DMS79 treated with DMSO at 0.1 percent for 48 hours (cell line): ENCODE results near the gene LOC101059915.
A peak's percentile ranks its signal among the peaks of the same experiment; 100 is the strongest.

Experiments
- DNase-seq: peaks from one replicate; lab custom pipeline; 2025; lab: John Stamatoyannopoulos, UW

LOC101059915 gene

GRCh38 chrX:71667328-71668247 is at the start of gene LOC101059915:
Gene LOC101059915, plus strand, starts transcription at chrX:71667546.
- DNase-seq = no peak

- no peak for DNase-seq
Measured at GRCh38 chrX:71617742-71618141, 49.6 kb upstream of the LOC101059915 start.

GRCh38 chrX:71618303-71618721 is 49.0 kb upstream of the LOC101059915 start, which contains the start of gene CXCR3:
Gene CXCR3, minus strand, starts transcription at chrX:71618511. Its CDS starts 62 bp downstream, at chrX:71618449.
- DNase-seq = no peak

DNA sequence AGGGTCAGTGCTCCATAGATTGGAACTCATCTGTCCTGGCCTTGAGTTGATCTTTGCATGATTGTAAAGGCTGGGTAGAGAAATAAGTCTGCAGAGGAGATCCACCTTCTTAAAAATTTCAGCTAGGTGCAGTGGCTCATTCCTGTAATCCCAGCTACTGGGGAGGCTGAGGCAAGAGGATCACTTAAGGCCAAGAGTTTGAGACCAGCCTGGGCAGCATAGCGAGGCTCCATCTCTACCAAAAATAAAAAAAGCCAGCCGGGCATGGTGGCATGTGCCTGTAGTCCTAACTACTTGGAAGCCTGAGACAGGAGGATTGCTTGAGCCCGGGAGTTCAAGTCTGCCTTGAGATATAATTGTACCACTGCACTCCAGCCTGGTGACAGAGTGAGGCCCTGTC is 48.6 kb upstream of the LOC101059915 start:
- DNase-seq = no peak

DNA sequence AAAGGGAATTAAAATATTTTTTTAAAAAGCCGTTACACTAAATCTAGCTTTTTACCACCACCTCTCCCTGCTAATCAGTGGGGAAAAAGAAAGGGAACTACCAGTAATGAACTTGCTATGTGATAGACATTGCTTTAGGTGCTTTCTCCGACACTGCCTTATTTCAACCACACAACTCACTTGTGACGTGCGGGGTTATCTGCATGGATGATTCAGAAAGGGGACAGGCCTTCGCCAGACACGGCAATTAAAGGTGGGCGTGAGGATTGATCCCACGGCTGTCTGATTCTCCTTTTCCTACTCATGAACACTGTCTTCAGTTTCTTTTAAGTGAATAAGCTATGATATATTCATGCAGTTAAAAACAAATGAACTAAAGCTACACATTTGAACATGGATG is 48.2 kb upstream of the LOC101059915 start:
- DNase-seq = no peak

DNA sequence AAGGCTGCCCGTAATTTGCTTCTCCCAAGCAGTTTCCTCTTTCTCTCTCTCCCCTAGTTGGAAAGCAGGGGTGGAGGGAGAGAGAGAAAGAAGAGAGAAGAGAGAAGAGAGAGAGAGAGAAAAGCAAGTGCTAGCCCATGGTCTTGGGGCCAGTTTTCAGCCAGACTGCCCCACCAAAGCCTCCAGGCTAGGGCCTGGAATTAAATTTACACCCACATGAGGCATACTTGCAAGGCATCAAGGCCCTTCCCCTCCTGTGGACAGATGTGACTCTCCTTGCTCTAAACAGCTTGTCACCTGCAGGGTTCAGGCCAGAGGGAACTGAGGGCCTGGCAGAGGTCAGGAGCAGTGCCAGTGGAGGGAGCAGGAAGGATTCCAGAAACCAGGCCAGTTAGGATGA is 47.4 kb upstream of the LOC101059915 start:
- no peak for DNase-seq

- no peak for DNase-seq
Measured at GRCh38 chrX:71621603-71622002, 45.7 kb upstream of the LOC101059915 start.

DNA sequence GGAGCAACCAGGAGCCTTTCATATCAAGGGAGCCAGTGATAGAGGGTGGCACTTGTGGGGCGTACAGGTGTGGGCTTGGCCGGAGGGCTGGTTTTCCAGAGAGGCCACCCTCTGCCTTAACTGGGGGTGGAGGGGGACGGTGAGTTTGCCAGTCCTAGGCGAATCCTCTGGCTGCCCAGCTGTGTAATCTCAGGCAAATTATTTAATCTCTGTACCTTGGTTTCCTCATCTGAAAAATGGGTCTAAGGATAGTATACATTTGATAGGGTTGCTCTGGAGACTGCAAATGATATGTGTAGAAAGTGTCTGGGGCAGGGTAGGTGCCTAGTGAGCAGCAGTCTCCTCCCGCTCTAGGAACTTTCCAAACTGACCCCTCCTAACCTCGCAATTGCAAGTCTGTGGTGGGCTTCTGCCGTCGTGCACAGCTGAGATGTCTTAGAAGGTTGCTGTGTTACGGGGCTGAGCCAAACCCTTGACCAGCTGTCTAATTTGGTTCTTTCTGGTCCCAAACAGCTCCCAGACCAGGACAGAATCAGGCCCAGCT is 45.2 kb upstream of the LOC101059915 start:
- DNase-seq = no peak

- DNase-seq = peak; percentile 82
Measured at GRCh38 chrX:71622576-71623450, 44.5 kb upstream of the LOC101059915 start.

GRCh38 chrX:71623714-71624113 is 43.6 kb upstream of the LOC101059915 start:
- no peak for DNase-seq

- DNase-seq = no peak
Measured at GRCh38 chrX:71625471-71625870, 41.9 kb upstream of the LOC101059915 start.

GRCh38 chrX:71626576-71626975 is 40.8 kb upstream of the LOC101059915 start:
- no peak for DNase-seq

GRCh38 chrX:71627588-71628404 is 39.5 kb upstream of the LOC101059915 start:
- no peak for DNase-seq

GRCh38 chrX:71629467-71629866 is 37.9 kb upstream of the LOC101059915 start:
- DNase-seq = no peak

DNA sequence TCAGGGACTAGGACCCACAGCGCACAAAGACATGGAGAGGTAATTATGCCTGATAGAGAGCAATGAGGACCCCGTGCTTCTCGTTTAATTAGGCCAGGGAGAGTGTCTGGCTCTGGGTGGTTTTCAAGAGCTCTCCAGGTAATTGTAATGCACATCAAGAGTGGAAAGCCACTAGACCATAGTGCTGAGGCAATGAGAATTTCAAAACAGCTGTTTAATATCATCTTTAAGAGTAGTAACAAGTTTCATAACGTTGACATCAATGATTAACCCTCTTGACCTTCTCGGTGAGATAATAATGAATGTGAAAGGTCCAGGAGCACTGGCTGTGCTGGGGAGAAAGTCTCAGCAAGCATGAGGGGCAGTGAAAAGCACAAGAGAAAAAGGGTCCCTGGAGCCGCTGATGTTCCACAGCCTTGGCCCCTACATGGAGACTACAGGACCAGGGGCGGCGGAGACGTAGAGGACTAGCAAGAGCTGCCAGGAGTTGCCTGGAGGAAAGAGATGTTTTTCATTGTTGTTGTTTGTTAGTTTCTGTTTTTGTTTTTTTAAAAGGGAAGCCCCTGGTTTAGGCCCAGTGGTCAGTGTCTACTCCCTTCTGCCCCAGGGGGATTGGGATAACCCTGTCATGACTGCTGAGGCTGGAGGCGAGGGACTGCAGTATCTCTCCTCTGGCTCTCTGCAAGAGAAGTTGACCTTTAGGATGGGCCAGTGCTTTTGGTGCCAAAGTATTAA is 34.3 kb upstream of the LOC101059915 start:
- DNase-seq = peak; percentile 78

DNA sequence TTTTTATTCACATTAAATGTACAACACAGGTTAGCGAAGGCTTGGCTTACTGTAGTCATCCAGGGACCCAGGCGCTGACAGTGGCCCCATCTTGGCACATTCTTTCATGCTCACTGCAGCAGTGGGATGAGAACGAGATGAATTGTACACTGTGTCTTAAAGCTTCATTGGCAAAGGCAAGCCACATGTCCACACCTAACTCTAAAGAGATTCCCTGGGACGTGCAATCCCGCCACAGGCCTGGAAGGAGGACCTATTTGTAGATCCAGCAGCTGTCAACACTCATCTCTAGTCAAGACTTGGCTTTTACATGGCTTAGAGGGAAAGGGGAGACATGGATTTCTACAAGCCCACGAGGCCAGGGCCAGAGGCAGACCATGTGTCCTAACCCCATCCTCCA is 33.0 kb upstream of the LOC101059915 start:
- DNase-seq = no peak

- DNase-seq = peak; percentile 50
Measured at GRCh38 chrX:71636438-71637252, 30.7 kb upstream of the LOC101059915 start.

DNA sequence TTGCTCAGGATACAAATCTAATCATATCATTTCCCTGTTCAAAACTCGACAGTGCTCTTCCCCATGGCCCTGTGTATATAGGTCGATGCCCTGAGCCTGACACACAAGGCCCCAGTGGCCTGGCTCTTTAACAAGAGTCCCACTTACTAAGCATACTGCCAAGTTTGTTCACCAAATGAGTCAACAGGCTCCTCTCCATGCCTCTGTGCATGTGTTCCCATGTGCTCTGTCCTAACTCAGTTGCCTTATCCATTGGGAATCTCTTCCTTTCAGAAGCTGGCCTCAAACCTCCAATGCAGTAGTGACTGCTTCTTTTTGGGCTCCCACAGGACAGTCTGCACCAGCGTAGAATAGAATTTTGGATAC is 30.1 kb upstream of the LOC101059915 start:
- no peak for DNase-seq

GRCh38 chrX:71637848-71638247 is 29.5 kb upstream of the LOC101059915 start:
- no peak for DNase-seq

DNA sequence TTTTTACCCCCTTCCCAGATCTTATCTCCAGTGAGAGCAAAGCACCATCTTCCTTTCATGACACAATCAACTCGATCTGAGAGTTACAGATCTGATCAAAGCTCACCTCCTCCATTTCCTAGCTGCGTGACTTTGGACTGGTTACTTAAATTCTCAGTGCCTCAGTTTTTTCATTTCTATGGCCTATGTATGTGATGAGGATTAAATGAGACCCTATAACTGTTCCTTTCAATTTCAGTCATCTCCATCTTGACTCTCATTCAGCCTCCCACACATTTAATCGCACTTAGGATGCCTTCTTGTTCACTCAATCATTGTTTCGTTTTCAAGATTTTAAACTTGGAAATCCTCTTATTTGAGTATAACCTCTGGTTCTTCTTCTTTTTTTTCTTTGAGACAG is 28.9 kb upstream of the LOC101059915 start:
- no peak for DNase-seq
